VCaP (cell line): Measurements from ENCODE around the gene CYB5D1.
A peak's percentile ranks its signal among the peaks of the same experiment; 100 is the strongest.
"Not testable (repeated sequence)": the region's sequence is repeated elsewhere in the genome, so short reads cannot be mapped to it uniquely, and the experiment has no call there.

Experiments
- H3K27ac ChIP-seq: fragments of 450-650 bp; 2 replicates; pipeline ENCODE4 v1.5.1; 2017
- TF ChIP-seq, protein P1 (sequence below): fragments of 450-650 bp; conservative IDR thresholded peaks from 2 replicates; pipeline ENCODE4 v1.5.1; 2017; ENCODE audit warnings: mild to moderate bottlenecking, moderate library complexity

The CYB5D1 gene, protein sequence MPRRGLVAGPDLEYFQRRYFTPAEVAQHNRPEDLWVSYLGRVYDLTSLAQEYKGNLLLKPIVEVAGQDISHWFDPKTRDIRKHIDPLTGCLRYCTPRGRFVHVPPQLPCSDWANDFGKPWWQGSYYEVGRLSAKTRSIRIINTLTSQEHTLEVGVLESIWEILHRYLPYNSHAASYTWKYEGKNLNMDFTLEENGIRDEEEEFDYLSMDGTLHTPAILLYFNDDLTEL

DNA sequence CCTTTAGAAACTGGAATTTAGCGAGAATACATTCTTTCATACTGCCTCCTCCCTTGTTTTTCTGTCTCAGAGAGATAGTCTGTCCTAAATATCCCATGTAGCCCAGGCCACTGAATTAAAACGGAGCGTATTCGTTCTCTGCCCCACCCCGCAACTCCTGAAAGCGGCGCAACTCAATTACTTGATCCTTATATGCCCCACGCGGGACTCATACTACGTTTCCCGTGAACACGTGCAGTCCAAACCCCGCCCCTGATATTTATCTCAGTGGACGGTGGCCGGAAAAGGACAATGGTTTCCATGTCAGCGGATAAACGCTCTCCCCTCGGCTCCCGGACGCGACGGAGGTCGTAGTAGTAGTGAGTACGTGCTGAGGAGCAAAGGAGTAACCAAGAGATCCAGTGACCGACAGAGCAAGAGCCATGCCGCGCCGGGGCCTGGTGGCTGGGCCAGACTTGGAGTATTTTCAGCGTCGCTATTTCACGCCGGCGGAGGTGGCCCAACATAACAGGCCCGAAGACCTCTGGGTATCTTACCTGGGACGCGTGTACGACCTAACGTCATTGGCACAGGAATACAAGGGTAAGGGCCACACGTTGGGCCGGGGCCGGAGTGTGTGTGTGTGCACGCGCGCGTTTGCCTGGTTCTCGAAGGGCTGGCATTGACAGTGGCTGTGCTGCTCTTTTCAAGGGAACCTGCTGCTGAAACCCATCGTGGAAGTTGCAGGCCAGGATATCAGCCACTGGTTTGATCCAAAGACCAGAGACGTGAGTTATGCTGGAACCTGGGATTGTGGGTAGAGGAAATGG is at the start of gene CYB5D1:
CYB5D1 (plus strand) TSS at position 291 of the 809 bp plus-strand sequence; CDS start at position 423, 132 bp downstream.
- TF ChIP-seq, protein P1, sequence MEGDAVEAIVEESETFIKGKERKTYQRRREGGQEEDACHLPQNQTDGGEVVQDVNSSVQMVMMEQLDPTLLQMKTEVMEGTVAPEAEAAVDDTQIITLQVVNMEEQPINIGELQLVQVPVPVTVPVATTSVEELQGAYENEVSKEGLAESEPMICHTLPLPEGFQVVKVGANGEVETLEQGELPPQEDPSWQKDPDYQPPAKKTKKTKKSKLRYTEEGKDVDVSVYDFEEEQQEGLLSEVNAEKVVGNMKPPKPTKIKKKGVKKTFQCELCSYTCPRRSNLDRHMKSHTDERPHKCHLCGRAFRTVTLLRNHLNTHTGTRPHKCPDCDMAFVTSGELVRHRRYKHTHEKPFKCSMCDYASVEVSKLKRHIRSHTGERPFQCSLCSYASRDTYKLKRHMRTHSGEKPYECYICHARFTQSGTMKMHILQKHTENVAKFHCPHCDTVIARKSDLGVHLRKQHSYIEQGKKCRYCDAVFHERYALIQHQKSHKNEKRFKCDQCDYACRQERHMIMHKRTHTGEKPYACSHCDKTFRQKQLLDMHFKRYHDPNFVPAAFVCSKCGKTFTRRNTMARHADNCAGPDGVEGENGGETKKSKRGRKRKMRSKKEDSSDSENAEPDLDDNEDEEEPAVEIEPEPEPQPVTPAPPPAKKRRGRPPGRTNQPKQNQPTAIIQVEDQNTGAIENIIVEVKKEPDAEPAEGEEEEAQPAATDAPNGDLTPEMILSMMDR: no peak
- peak within 1 kb of the TSS; percentile 91 for H3K27ac ChIP-seq

DNA sequence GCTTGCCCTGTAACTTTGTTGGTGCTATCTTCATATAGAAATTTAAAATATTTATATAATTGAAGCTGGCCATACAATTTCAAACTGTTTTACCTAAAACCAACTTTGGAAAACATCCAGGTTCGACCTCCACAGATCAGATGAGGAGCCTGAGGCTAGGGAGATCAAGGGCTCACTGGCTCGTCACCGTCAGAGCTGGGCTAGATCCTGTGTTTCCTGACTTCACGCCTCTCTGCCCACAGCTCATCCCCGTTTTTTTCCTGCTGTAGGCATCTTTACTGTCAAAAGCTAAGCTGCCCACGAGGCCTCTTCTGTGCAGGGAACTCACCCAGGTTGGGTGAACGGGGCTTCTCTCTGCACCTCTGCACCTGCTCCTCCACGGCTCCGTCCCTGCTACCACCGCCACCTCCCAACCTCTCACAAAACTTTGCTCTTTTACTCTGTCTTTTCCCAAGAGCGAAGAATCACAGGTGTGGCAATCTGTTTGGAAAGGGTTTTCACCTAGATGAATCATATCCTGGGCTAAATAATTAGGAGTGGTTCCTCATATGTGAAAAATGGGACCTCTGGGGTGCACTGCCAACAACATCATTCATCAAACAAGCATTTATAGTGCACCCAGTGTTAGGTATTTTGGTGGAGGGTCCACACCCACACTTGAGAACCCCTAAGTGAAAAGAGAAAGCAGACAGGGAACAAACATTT is 48.6 kb upstream of the CYB5D1 start:
- no peak overlapping the region for H3K27ac ChIP-seq
- TF ChIP-seq, protein P1: no peak

GRCh38 chr17:7809791-7810343 is 47.9 kb upstream of the CYB5D1 start:
- not testable (repeated sequence) for H3K27ac ChIP-seq

GRCh38 chr17:7811251-7811650 is 46.6 kb upstream of the CYB5D1 start:
- H3K27ac ChIP-seq: no peak overlapping the region
- TF ChIP-seq, protein P1: no peak

DNA sequence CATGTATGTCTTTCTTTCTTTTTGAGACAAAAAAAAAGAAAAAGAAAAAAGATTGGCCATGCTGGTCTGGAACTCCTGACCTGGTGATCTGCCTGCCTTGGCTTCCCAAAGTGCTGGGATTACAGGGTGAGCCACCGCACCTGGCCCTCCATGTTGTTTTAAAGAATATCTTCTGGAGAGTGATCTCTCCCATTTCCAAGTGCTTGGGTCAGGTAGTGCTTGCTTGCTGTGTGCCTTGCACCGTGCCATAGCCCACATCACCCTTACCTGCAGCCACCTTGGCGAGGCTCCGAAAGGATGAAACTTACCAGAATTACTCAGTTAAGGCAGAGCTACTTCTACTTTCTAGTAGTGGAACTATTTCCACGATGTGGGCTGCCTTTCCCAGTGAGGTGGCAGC is 42.8 kb upstream of the CYB5D1 start:
- H3K27ac ChIP-seq: no peak overlapping the region
- TF ChIP-seq, protein P1: no peak

DNA sequence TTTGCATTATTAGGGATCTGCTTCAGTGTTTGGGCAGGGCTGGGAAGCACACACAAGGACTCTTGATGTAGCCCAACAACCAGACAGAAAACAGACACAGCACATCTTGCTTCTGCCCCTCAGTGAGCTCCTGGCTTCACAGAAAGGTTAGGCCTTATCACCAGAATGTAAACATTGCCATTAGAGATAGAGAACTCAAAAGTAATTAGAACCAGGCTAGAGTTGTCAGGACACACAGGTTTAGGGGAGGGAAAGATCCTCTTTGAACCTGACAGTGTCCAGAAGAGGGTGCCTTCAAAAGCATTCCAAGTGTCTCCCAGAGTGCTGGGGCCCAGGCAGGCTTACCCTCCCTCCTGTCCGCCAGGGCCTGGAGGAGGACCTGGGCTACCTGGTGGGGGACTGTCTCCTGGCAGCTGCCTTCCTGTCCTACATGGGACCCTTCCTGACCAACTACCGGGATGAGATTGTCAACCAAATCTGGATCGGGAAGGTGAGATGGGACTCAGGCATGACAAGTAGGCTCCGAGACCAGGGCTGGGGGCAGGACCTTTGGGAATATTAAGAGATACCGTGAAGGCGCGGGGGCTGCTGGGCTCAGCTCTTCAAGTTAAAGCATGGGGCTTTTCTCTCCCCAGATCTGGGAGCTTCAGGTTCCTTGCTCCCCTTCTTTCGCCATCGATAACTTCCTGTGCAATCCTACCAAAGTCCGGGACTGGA is 40.7 kb upstream of the CYB5D1 start:
- TF ChIP-seq, protein P1: no peak
- no peak overlapping the region for H3K27ac ChIP-seq

GRCh38 chr17:7817643-7817964 is 40.2 kb upstream of the CYB5D1 start:
- no peak overlapping the region for H3K27ac ChIP-seq
- TF ChIP-seq, protein P1: no peak
